Smooth muscle cell (in vitro differentiated cells): Measurements from ENCODE around the gene COQ6. TPM values are rescaled to one million over a fixed set of nuclear protein-coding genes. Genes with fewer than 3 reads are reported as not detected.

ENCODE experiments used
- DNase-seq: peaks from one replicate; lab custom pipeline; 2025; ENCODE audit not compliant: unreplicated experiment; lab: John Stamatoyannopoulos, UW
- H2AFZ ChIP-seq: fragments of 200-600 bp; sonication (generic); 2 replicates; pipeline ENCODE4 v1.6.0; 2016; ENCODE audit warnings: antibody characterized with exemption, low read depth, mild to moderate bottlenecking
- H3F3A ChIP-seq: fragments of 200-600 bp; sonication (generic); 2 replicates; pipeline ENCODE4 v1.6.0; 2017; ENCODE audit warnings: antibody characterized with exemption, low read depth
- H3K27ac ChIP-seq: fragments of 200-600 bp; sonication (generic); 2 replicates; pipeline ENCODE4 v1.5.1; 2016; ENCODE audit warnings: low read depth, mild to moderate bottlenecking
- H3K27me3 ChIP-seq: fragments of 200-600 bp; sonication (generic); 2 replicates; pipeline ENCODE4 v1.6.1; 2016; ENCODE audit warnings: low read depth, mild to moderate bottlenecking
- H3K36me3 ChIP-seq: fragments of 200-600 bp; sonication (generic); 2 replicates; pipeline ENCODE4 v1.5.1; 2016; ENCODE audit warnings: low read depth
- H3K4me1 ChIP-seq: fragments of 200-600 bp; sonication (generic); 2 replicates; pipeline ENCODE4 v1.5.1; 2016; ENCODE audit warnings: low read depth
- H3K4me2 ChIP-seq: fragments of 200-600 bp; sonication (generic); 2 replicates; pipeline ENCODE4 v1.6.0; 2016; ENCODE audit warnings: mild to moderate bottlenecking
- H3K4me3 ChIP-seq: fragments of 200-600 bp; sonication (generic); 2 replicates; pipeline ENCODE4 v1.5.1; 2016; ENCODE audit warnings: mild to moderate bottlenecking
- H3K79me2 ChIP-seq: fragments of 200-600 bp; sonication (generic); 2 replicates; pipeline ENCODE4 v1.6.0; 2016; ENCODE audit warnings: low read depth, mild to moderate bottlenecking
- H3K9ac ChIP-seq: fragments of 200-600 bp; sonication (generic); 2 replicates; pipeline ENCODE4 v1.6.0; 2016; ENCODE audit warnings: low read depth
- H3K9me3 ChIP-seq: fragments of 200-600 bp; sonication (generic); replicated peaks from 2 replicates; pipeline ENCODE4 v1.5.1; 2016; ENCODE audit warnings: low read depth
- H4K20me1 ChIP-seq: fragments of 200-600 bp; sonication (generic); 2 replicates; pipeline ENCODE4 v1.6.0; 2016; ENCODE audit warnings: low read depth
- CTCF ChIP-seq: fragments of 200-600 bp; sonication (generic); IDR thresholded peaks from 2 replicates; pipeline ENCODE4 v1.5.1; 2017; ENCODE audit warnings: borderline replicate concordance, mild to moderate bottlenecking, antibody characterized with exemption; ENCODE audit not compliant: insufficient read depth, poor library complexity, severe bottlenecking
- WGBS: methylation state at CpG from one replicate; pipeline ENCODE4 v1.1.7; 2016; ENCODE audit warnings: low lambda C conversion rate; 5-methylcytosine and 5-hydroxymethylcytosine counted together
- polyA plus RNA-seq: library from polyadenylated mRNA; unstranded; fragments of >200 nt; fragmentation: Nextera tagmentation; extraction: Ambion mirVana; gene quantifications from 2 replicates; pipeline ENCODE4 v1.2.1, GENCODE V29; 2016
- total RNA-seq: library from RNA; depleted of rRNA; stranded (reverse); fragments of >200 nt; gene quantifications from 2 replicates; pipeline ENCODE4 v1.2.3, GENCODE V29; 2014

Gene COQ6
- total and polyA plus RNA-seq, 2 experiments from 2014 or later: 16.8 to 18.2 TPM

GRCh38 chr14:73955674-73956073, 5.6 kb downstream of the COQ6 start:
- H3K79me2 ChIP-seq: no peaks in the 10 kb centered on the region
- no peaks in the 10 kb centered on the region for H3K4me1 ChIP-seq
- no peak overlapping the region for H3K4me3 ChIP-seq
- H3K9ac ChIP-seq: no peak overlapping the region
- WGBS: 94% methylated on average over 5 of the region's 5 CpGs
- H3K9me3 ChIP-seq: no peaks in the 10 kb centered on the region
- H3K36me3 ChIP-seq: peaks cover 21% of the 10 kb centered on the region
- H3K27me3 ChIP-seq: no peaks in the 10 kb centered on the region
- no peaks in the 10 kb centered on the region for H3F3A ChIP-seq
- no peak overlapping the region for H3K27ac ChIP-seq
- H4K20me1 ChIP-seq: peaks cover 4% of the 10 kb centered on the region
- DNase-seq: no peak
- no peak for TF ChIP-seq CTCF
- no peak overlapping the region for H3K4me2 ChIP-seq
- no peak overlapping the region for H2AFZ ChIP-seq

GRCh38 chr14:73958591-73958990, 8.5 kb downstream of the COQ6 start:
- DNase-seq: no peak
- no peak overlapping the region for H3K9ac ChIP-seq
- H3K4me1 ChIP-seq: no peaks in the 10 kb centered on the region
- no peaks in the 10 kb centered on the region for H3F3A ChIP-seq
- no peak overlapping the region for H3K4me2 ChIP-seq
- no peak overlapping the region for H3K4me3 ChIP-seq
- no peaks in the 10 kb centered on the region for H3K79me2 ChIP-seq
- no peak for TF ChIP-seq CTCF
- no peaks in the 10 kb centered on the region for H3K9me3 ChIP-seq
- H3K27ac ChIP-seq: no peak overlapping the region
- no peaks in the 10 kb centered on the region for H4K20me1 ChIP-seq
- H3K36me3 ChIP-seq: peaks cover 27% of the 10 kb centered on the region
- no peak overlapping the region for H2AFZ ChIP-seq
- H3K27me3 ChIP-seq: no peaks in the 10 kb centered on the region

DNA sequence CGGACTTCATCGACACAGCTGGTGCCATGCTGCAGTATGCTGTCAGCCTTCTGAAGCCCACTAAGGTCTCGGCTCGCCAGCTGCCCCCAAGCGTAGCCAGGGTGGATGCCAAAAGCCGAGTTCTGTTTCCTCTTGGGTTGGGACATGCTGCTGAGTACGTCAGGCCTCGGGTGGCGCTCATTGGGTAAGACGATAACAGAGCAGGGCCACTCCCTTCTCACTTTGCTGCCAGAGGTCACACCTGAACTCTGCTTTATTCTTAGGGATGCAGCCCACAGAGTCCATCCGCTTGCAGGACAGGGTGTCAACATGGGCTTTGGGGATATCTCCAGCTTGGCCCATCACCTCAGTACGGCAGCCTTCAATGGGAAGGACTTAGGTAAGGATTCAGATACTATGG, 11.1 kb downstream of the COQ6 start:
- DNase-seq: no peak
- Histone ChIP-seq H3K27me3 (no peaks in the 10 kb centered on the region), H3K9ac (no peak overlapping the region), H3K79me2 (no peaks in the 10 kb centered on the region), H3F3A (no peaks in the 10 kb centered on the region), H4K20me1 (no peaks in the 10 kb centered on the region), H2AFZ (no peak overlapping the region), H3K36me3 (peaks cover 15% of the 10 kb centered on the region), H3K4me2 (no peak overlapping the region), H3K4me1 (no peaks in the 10 kb centered on the region), H3K4me3 (no peak overlapping the region), H3K9me3 (no peaks in the 10 kb centered on the region), H3K27ac (no peak overlapping the region)
- no peak for TF ChIP-seq CTCF
- WGBS: 94% methylated on average over 12 of the region's 12 CpGs

DNA sequence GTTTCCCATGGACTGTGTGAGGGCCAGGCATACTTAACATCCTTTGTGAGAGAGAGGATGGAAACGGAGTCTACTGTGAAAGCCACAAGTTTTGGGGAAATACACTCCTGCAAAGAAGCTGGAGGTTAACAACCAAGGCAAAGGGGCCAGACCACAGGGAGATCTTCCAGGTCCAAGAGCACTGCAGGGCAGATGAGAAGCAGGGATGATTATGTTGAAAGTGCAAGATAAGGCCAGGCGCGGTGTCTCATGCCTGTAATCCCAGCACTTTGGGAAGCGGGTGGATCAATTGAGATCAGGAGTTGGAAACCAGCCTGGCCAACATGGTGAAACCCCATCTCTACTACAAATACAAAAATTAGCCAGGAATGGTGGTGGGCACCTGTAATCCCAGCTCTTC, 15.1 kb downstream of the COQ6 start:
- Histone ChIP-seq H3K36me3 (peaks cover 6% of the 10 kb centered on the region), H2AFZ (no peak overlapping the region)
- WGBS: 86% methylated on average over 4 of the region's 4 CpGs

More for the DNA sequence above, 15.1 kb downstream of the COQ6 start:
- Histone ChIP-seq H3K4me1 (no peaks in the 10 kb centered on the region), H3K9ac (no peak overlapping the region), H3K4me2 (no peak overlapping the region), H3K79me2 (no peaks in the 10 kb centered on the region), H4K20me1 (no peaks in the 10 kb centered on the region), H3K27me3 (no peaks in the 10 kb centered on the region), H3K9me3 (no peaks in the 10 kb centered on the region), H3F3A (no peaks in the 10 kb centered on the region), H3K27ac (no peak overlapping the region), H3K4me3 (no peak overlapping the region)
- DNase-seq: no peak
- TF ChIP-seq CTCF: no peak
